ENCODE measurements around the gene NRXN3. TPM values are rescaled to one million over a fixed set of nuclear protein-coding genes. Genes with fewer than 3 reads are reported as not detected.

Gene NRXN3
- total and polyA plus RNA-seq, 11 donors: 0.19 to 2.2 (median 1.1) TPM

- Histone ChIP-seq H3K4me3 (no peak overlapping the region), H3K27ac (no peak overlapping the region), H3K27me3 (peaks cover 0 to 6% (median 0%) of the 10 kb centered on the region in 9 donors), H3K4me1 (no peaks in the 10 kb centered on the region), H3K36me3 (no peaks in the 10 kb centered on the region), H3K9me3 (no peaks in the 10 kb centered on the region)
- intact Hi-C loops (cut with DNase I): loop anchor here in 1 of 10 donors (10.0 kb wide), 1 partner anchor 124 kb away; no protein-coding TSS in a partner anchor
- DNase-seq: no peak
- no peak for TF ChIP-seq POLR2A (IDR thresholded peaks at IDR 0.05)
- no peak for TF ChIP-seq CTCF (IDR thresholded peaks at IDR 0.05)
- ATAC-seq: no peak
- WGBS, 4 donors: 24 to 28% (median 27%) methylated on average over 7 of the region's 7 CpGs
These were observed 270.3 kb downstream of the NRXN3 start for GRCh38 chr14:78440356-78440894.

- no peaks in the 10 kb centered on the region for H3K9me3 ChIP-seq
- no peaks in the 10 kb centered on the region for H3K27me3 ChIP-seq
- DNase-seq (no peak), ATAC-seq (no peak)
- H3K27ac ChIP-seq: no peak overlapping the region
- intact Hi-C loops (cut with DNase I): loop anchor here in 1 of 10 donors (10.0 kb wide), 1 partner anchor 121 kb away; no protein-coding TSS in a partner anchor
- H3K36me3 ChIP-seq: no peaks in the 10 kb centered on the region
- H3K4me1 ChIP-seq: no peaks in the 10 kb centered on the region
- no peak overlapping the region for H3K4me3 ChIP-seq
- TF ChIP-seq POLR2A (IDR thresholded peaks at IDR 0.05) (no peak), CTCF (IDR thresholded peaks at IDR 0.05) (no peak)
These were observed 273.7 kb downstream of the NRXN3 start for GRCh38 chr14:78443834-78444233.

- no peak overlapping the region for H3K27ac ChIP-seq
- H3K36me3 ChIP-seq: no peaks in the 10 kb centered on the region
- no peaks in the 10 kb centered on the region for H3K27me3 ChIP-seq
- no peaks in the 10 kb centered on the region for H3K4me1 ChIP-seq
- TF ChIP-seq CTCF (IDR thresholded peaks at IDR 0.05): no peak
- TF ChIP-seq POLR2A (IDR thresholded peaks at IDR 0.05): no peak
- intact Hi-C loops (cut with DNase I): loop anchor here in 4 of 10 donors (5.0 to 10.0 kb wide), 2 partner anchors 120 to 122 kb away; no protein-coding TSS in a partner anchor
- no peaks in the 10 kb centered on the region for H3K9me3 ChIP-seq
- H3K4me3 ChIP-seq: no peak overlapping the region
- DNase-seq: no peak
- no peak for ATAC-seq
- 68 to 78% (median 75%) methylated on average over 3 of the region's 3 CpGs for WGBS, 4 donors
These were observed 275.1 kb downstream of the NRXN3 start for GRCh38 chr14:78445275-78445674.

GRCh38 chr14:78446807-78447206 lies 276.6 kb downstream of the NRXN3 start:
- Histone ChIP-seq H3K4me3 (no peak overlapping the region), H3K27ac (no peak overlapping the region), H3K9me3 (no peaks in the 10 kb centered on the region), H3K4me1 (peaks cover 0 to 7% (median 0%) of the 10 kb centered on the region in 12 donors), H3K27me3 (no peaks in the 10 kb centered on the region), H3K36me3 (no peaks in the 10 kb centered on the region)
- ATAC-seq: peak in 1 of 4 donors; percentile 38
- intact Hi-C loops (cut with DNase I): loop anchor here in 4 of 10 donors (5.0 to 10.0 kb wide), 2 partner anchors 118 to 120 kb away; no protein-coding TSS in a partner anchor
- DNase-seq: no peak
- WGBS, 4 donors: 14 to 18% (median 17%) methylated on average over 3 of the region's 3 CpGs
- TF ChIP-seq CTCF (IDR thresholded peaks at IDR 0.05) (no peak), POLR2A (IDR thresholded peaks at IDR 0.05) (no peak)

Measured in heart left ventricle (tissue), 16 donors.